Suppressor macrophage treated with lipopolysaccharide for 4 hours (primary cell): ENCODE measurements around the gene ZC3HAV1L.
"Not testable (repeated sequence)": the region's sequence is repeated elsewhere in the genome, so short reads cannot be mapped to it uniquely, and the experiment has no call there.

Experiments used
- DNase-seq: peaks from one replicate; pipeline ENCODE4 v3.0.0-alpha.2; 2020

ZC3HAV1L gene

GRCh38 chr7:139011373-139011772 lies 24.5 kb downstream of the ZC3HAV1L start:
- no peak for DNase-seq

DNA sequence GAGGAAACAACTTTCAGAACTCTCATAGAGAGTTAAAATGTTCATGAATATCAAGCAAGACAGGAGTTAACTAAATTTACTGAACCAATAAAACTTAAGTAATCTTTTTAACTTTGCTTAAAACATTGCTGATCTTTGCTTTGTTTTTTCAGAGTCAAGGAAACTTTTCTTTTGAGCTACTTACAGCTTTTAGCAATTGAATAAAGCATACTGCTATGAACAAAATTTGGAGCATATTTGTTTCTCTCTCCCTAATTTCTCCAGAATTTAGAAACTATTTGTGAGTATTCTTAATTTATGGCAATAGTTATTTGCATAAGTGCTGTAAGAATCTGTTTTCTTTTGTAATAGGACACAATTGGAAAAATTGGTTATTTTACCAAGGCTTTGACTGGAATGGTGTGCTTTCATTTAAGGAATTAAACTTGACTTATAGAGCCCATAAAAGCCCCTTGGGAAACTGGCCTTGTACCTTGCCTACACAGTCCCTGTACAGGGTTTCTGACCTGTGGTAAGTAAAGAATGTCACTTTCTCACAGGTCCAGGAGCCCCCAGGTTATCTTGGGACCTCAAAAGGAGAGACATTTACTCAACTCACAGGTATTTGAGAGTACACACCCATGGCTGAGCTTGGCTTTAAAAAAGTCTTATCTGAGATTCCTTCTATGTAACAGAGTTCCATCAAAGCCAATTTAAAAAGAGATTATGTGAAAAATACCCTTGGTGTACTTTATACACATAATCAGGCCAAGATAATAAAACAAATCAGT lies 31.3 kb downstream of the ZC3HAV1L start:
- no peak for DNase-seq

- no peak for DNase-seq
These were observed 36.4 kb downstream of the ZC3HAV1L start for GRCh38 chr7:138999414-138999813.

GRCh38 chr7:138992052-138992531 lies 43.8 kb downstream of the ZC3HAV1L start:
- DNase-seq, result no peak

DNA sequence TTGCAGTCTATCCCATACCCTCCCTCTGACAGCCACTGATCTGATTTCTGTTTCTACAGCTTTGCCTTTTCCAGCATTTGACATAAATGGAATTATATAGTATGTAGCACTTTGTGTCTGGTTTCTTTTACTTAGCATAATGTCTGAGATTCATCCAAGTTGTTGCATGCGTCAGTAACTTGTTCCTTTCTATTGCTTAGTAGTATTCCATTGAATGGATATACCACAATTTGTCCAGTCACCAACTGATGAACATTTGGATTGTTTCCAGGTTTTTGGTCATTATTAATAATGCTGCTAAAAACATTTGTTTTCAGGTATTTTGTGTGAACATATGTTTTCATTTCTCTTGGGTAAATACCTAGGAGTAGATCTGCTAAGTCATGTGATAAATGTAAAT lies 48.2 kb downstream of the ZC3HAV1L start:
- DNase-seq, result no peak

DNA sequence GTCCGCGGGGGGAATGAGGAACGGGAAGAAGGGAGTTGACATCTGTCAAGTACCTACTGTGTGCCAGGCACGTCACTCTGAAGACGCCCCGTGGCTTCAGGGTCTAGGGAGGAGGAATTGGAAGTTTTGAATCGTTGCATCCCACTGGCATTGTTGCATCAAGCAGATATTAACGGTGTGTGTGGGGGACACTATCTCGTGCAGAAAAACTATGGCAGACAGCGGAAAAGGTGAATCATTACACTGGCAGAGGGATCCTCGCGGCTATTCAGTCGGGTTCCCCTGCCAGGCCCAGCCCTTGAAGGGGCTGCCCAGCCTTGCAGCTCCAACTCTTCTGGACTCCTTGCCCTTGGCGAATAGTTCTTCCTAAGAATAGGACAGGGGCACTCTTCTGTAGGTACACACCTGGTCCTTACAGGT lies 53.6 kb downstream of the ZC3HAV1L start:
- DNase-seq, result no peak

DNA sequence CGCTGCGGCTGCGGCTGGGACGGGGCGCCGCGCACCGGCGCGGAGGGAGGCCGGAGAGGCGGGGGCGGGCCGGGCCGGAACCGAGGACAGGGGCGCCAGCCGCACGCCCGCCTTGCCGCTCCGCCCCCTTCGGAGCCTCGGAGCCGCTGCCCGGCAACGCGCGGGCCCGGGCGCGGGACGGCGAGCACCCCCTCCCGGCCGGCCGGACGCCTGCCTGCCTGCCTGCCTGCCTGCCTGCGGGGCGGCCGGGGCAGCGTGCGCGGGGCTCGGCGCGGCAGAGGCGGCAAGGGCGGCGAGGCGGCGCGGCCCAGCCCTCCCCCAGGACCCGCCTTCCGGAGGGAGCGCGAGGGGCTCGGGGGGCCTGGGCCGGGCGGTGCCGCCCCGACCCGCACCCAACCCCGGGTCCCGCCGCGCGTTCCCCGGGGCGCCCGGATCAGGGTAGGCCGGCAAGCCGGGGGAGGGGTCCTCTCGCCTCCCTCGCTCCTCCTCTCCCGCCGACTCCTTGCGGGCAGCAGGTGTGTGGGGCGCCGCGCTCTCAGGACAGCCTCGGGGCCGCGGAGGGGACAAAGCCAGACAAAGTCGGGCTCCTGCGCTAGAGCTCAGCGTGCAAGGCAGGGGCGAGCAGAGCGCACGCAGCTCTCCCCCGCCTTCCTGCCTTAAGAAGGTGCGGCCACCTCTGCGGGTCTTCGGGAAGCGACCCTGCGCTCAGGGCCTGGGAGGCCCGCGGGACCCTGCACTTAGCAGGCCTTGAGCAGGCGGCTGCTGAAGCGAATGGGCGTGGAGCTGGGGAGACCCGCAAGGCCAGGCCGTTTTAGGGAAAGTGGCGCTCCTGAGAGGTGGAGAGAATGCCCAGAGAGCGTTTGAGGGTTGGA lies 54.3 kb downstream of the ZC3HAV1L start, which contains the start of gene KIAA1549:
Gene KIAA1549, minus strand, starts transcription at position 58 of the 872 bp plus-strand sequence. CDS start 120 bp downstream, outside the sequence.
- DNase-seq, result peak; percentile 82

DNA sequence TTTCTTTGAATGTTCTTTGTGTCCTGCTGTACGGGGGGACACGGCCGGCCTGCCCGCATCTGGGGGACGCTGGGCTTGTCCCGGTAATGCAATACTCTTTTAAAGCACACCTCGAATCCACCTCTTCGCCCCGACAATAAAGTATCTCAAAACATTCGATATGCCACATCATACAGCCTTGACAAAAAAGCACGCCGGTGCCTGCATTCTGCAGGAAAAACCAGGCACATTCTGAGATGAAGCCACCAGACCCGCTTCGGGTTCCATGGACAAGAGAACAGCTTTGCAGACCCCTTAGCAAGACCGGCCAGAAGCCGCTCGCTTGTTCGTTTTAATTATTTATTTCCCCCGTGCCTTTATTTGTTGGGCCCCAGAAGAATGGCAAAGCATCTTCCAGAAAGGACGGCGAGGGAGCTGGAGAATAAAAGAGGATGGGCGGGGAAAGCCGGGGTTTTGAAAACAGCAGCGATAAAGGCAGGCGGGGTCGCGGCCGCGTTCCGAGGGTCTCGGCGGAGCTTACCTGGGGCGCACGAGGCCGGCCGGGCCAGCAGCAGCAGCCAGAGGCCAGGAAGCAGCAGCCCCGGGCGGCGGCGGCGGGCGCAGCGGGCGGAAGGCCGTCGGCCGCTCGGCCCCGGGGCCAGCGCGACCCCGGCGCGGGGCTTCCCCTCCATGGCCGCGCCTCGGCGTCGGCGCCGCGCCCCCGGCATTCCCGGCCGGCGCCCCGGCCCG lies 55.1 kb downstream of the ZC3HAV1L start:
- no peak for DNase-seq

DNA sequence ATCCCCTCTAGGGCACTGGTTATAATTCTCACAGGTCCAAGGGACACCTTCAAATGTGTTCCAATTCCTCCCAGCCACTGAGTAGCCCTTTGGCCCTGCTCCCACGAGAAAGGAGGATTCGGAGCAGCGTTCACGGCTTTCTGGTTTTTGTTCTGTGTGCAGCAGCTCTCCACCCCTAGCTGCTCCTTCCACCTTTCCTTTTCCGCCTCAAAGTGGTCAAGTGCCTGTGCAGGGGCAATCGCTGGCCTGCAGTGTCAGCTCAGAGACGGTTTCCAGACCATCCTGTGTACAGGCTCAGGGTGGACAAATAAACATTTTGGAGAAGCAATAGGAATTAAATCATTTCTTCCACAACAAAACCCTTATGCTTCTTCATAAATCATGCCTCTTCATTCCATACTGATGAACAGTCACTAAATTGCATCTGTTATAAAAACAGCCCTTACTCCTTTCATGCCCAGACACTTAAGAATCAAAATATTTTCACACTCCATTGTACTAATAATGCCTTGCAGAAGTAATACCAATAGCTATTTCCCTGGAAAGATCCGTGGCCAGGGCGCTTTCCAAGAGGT lies 55.8 kb downstream of the ZC3HAV1L start:
- no peak for DNase-seq

DNA sequence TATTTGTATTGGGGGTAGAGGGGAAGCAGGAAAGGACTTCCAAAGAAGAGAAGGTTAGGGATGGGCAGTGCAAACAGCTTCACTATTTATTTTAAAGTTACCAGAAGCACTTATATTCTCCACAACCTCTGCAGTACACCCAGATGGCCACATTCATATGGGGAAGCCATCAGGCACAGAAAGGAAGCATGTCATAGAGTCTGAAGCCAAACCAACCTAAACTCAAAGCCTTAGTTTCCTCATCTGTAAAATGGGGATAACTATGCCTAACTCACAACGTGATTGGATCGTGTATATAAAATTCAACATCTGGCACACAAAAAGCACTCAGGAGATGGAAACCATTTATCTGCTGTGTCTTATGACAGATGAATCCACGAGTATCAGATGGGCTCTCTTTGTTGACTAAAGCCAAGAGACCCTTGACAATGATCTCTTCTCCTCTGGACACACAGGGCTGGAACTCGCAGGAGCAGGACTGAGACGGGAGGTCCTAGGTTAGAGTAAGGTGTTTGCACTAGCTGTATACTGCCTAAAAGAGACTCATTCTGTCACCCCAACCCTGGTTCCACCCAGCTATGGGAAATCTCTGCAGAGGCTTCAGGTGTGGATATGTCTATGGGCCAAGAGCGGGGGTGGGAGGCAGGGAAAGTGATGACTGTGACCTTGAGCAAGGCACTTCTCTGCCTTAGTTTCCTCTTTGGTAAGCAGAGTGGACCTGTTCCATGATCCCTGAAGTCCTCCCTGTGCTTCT lies 56.4 kb downstream of the ZC3HAV1L start:
- DNase-seq, result peak; percentile 10

GRCh38 chr7:138978541-138979184 lies 57.2 kb downstream of the ZC3HAV1L start:
- DNase-seq, result no peak

DNA sequence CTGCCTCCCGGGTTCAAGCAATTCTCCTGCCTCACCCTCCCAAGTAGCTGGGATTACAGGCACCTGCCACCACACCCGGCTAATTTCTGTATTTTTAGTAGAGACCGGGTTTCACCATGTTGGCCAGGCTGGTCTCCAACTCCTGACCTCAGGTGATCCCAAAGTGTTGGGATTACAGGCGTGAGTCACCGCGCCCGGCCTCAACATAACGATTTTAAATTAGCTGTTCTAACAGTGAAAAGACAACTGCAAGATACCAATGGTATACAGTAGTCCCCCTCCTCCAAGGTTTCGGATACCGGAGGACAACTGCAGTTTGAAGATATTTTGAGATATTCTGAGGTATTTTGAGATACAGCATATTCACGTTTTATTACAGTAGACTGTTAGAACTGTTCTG lies 59.7 kb downstream of the ZC3HAV1L start:
- DNase-seq, result not testable (repeated sequence)
